H1 (cell line): Measurements from ENCODE around the gene GTF2IRD1. TPM values are rescaled to one million over a fixed set of nuclear protein-coding genes. Genes with fewer than 3 reads are reported as not detected.

Source experiments
- CTCF ChIA-PET: fragments of 300-600 bp; sonication (Branson Sonifier 250); formaldehyde crosslinking; loops from one replicate; lab custom pipeline; 2021; ENCODE audit not compliant: partially characterized antibody; lab: Charles Lee
- POLR2A ChIA-PET: fragments of 300-600 bp; sonication (Branson Sonifier 250); formaldehyde crosslinking; loops from one replicate; lab custom pipeline; 2021; ENCODE audit warnings: inconsistent platforms; ENCODE audit not compliant: partially characterized antibody; lab: Charles Lee
- DNase-seq, 2 experiments: peaks; one replicate each; pipeline versions ENCODE4 v3.0.0 to v3.0.0-alpha.2; 2010 to 2022; ENCODE audit warnings: low spot score in 2 of 2, low read depth in 1 of 2, mixed read lengths in 1 of 2
- FAIRE-seq: peaks from 2 replicates; lab custom pipeline; 2011; peaks lifted over from hg19 to GRCh38; lab: Jason Lieb, UNC
- H2AFZ ChIP-seq: 2 replicates; pipeline ENCODE4 v1.8.1; 2012; ENCODE audit warnings: low read length, inconsistent platforms
- H2AK5ac ChIP-seq: 2 replicates; pipeline ENCODE4 v1.6.1; 2013; ENCODE audit warnings: low read depth, low read length
- H2BK120ac ChIP-seq: replicated peaks from 2 replicates; pipeline ENCODE3; 2013; ENCODE audit warnings: low read depth, low read length, inconsistent platforms
- H2BK12ac ChIP-seq: 2 replicates; pipeline ENCODE4 v1.6.1; 2013; ENCODE audit warnings: low read depth, low read length
- H2BK15ac ChIP-seq: 2 replicates; pipeline ENCODE4 v1.6.1; 2013; ENCODE audit warnings: low read length
- H2BK20ac ChIP-seq: 2 replicates; pipeline ENCODE4 v1.6.1; 2013; ENCODE audit warnings: low read length
- H2BK5ac ChIP-seq: 2 replicates; pipeline ENCODE4 v1.6.1; 2013; ENCODE audit warnings: low read depth, low read length
- H3K14ac ChIP-seq: 2 replicates; pipeline ENCODE4 v1.6.1; 2013; ENCODE audit warnings: inconsistent platforms; ENCODE audit not compliant: insufficient read length
- H3K18ac ChIP-seq: 2 replicates; pipeline ENCODE4 v1.6.1; 2013; ENCODE audit warnings: low read length; ENCODE audit errors: extremely low read depth
- H3K23ac ChIP-seq: 2 replicates; pipeline ENCODE4 v1.6.1; 2013; ENCODE audit warnings: inconsistent platforms; ENCODE audit not compliant: insufficient read length
- H3K23me2 ChIP-seq: 2 replicates; pipeline ENCODE4 v1.6.1; 2013; ENCODE audit warnings: low read depth, low read length
- H3K27ac ChIP-seq: 2 replicates; pipeline ENCODE4 v1.6.1; 2011; ENCODE audit warnings: low read depth, low read length, inconsistent platforms
- H3K27me3 ChIP-seq, 4 experiments: replicated peaks in 1 of 4; 1 replicate in 1 of 4; 2 replicates in 3 of 4; pipeline versions ENCODE4 v1.6.1 to v1.8.1; 2011 to 2013; ENCODE audit warnings: low read length in 3 of 4, mild to moderate bottlenecking in 3 of 4, inconsistent platforms in 2 of 4, mixed read lengths in 2 of 4, moderate library complexity in 1 of 4; ENCODE audit not compliant: control insufficient read depth in 3 of 4, insufficient read depth in 3 of 4; ENCODE audit errors: extremely low read depth in 1 of 4
- H3K36me3 ChIP-seq, 4 experiments: 2 replicates each; pipeline versions ENCODE4 v1.6.1 to v1.8.1; 2011 to 2013; ENCODE audit warnings: mild to moderate bottlenecking in 4 of 4, low read length in 3 of 4, moderate library complexity in 2 of 4, control low read depth in 1 of 4, inconsistent platforms in 1 of 4; ENCODE audit not compliant: insufficient read depth in 4 of 4, control insufficient read depth in 2 of 4
- H3K4ac ChIP-seq: replicated peaks from 2 replicates; pipeline ENCODE3; 2013; ENCODE audit warnings: low read length, low read depth, mixed read lengths, inconsistent platforms; ENCODE audit not compliant: insufficient read length
- H3K4me1 ChIP-seq, 4 experiments: replicated peaks in 1 of 4; 1 replicate in 1 of 4; 2 replicates in 3 of 4; pipeline versions ENCODE4 v1.6.1 to v1.8.1; 2011 to 2013; ENCODE audit warnings: low read length in 3 of 4, inconsistent platforms in 2 of 4, mixed read lengths in 1 of 4; ENCODE audit not compliant: insufficient read depth in 4 of 4, control insufficient read depth in 3 of 4
- H3K4me2 ChIP-seq, 2 experiments: 2 replicates each; pipeline versions ENCODE4 v1.6.1 to v1.8.1; 2011 to 2013; ENCODE audit warnings: low read depth in 2 of 2, low read length in 2 of 2, control low read depth in 1 of 2, inconsistent platforms in 1 of 2, mild to moderate bottlenecking in 1 of 2; ENCODE audit not compliant: insufficient read depth in 1 of 2
- H3K4me3 ChIP-seq, 4 experiments: fragments of 200-600, 300-600 bp in 1 of 4; sonication (generic), shearing (Covaris generic), sonication (Bioruptor Twin) in 1 of 4; 2 replicates each; pipeline versions ENCODE4 v1.5.1 to v1.8.1; 2011 to 2016; ENCODE audit warnings: low read length in 4 of 4, low read depth in 3 of 4, control low read depth in 2 of 4, inconsistent platforms in 2 of 4, mild to moderate bottlenecking in 2 of 4, mixed read lengths in 1 of 4, moderate library complexity in 1 of 4; ENCODE audit not compliant: insufficient read depth in 2 of 4; ENCODE audit errors: extremely low read depth in 1 of 4
- H3K56ac ChIP-seq: replicated peaks from 2 replicates; pipeline ENCODE3; 2013; ENCODE audit warnings: low read depth, mild to moderate bottlenecking, mixed read lengths, low read length, inconsistent platforms; ENCODE audit not compliant: insufficient read length
- H3K79me1 ChIP-seq: 2 replicates; pipeline ENCODE4 v1.6.1; 2013; ENCODE audit warnings: low read depth, low read length, control low read depth
- H3K79me2 ChIP-seq, 2 experiments: 2 replicates each; pipeline versions ENCODE4 v1.6.1 to v1.8.1; 2012 to 2013; ENCODE audit warnings: low read length in 2 of 2, mild to moderate bottlenecking in 2 of 2, inconsistent platforms in 1 of 2; ENCODE audit not compliant: insufficient read depth in 2 of 2, control insufficient read depth in 1 of 2
- H3K9ac ChIP-seq, 4 experiments: replicated peaks in 1 of 4; 1 replicate in 1 of 4; 2 replicates in 3 of 4; pipeline versions ENCODE4 v1.6.1 to v1.8.1; 2011 to 2013; ENCODE audit warnings: low read depth in 3 of 4, low read length in 3 of 4, control low read depth in 2 of 4, mild to moderate bottlenecking in 2 of 4, moderate library complexity in 2 of 4, inconsistent platforms in 1 of 4; ENCODE audit errors: extremely low read depth in 1 of 4
- H3K9me3 ChIP-seq, 2 experiments: 2 replicates each; pipeline versions ENCODE4 v1.6.1 to v1.8.1; 2012 to 2013; ENCODE audit warnings: mild to moderate bottlenecking in 2 of 2, moderate library complexity in 2 of 2, control low read depth in 1 of 2, inconsistent platforms in 1 of 2, low read depth in 1 of 2, low read length in 1 of 2, mixed read lengths in 1 of 2; ENCODE audit not compliant: insufficient read depth in 2 of 2
- H4K20me1 ChIP-seq, 2 experiments: replicated peaks in 1 of 2; 2 replicates each; pipeline versions ENCODE3 to v1.8.1; 2011 to 2013; ENCODE audit warnings: inconsistent platforms in 2 of 2, low read length in 2 of 2, mild to moderate bottlenecking in 1 of 2; ENCODE audit not compliant: insufficient read depth in 2 of 2, control insufficient read depth in 1 of 2
- H4K5ac ChIP-seq: 2 replicates; pipeline ENCODE4 v1.6.1; 2013; ENCODE audit warnings: low read length, low read depth, mixed read lengths, inconsistent platforms; ENCODE audit not compliant: insufficient read length
- H4K8ac ChIP-seq: 2 replicates; pipeline ENCODE4 v1.8.0; 2013; ENCODE audit warnings: mild to moderate bottlenecking, moderate library complexity, low read length, inconsistent platforms; ENCODE audit not compliant: insufficient read depth; ENCODE audit errors: extremely low read depth
- H4K91ac ChIP-seq: replicated peaks from 2 replicates; pipeline ENCODE3; 2013; ENCODE audit warnings: low read length, mixed read lengths, inconsistent platforms; ENCODE audit not compliant: insufficient read length
- BACH1 ChIP-seq: IDR thresholded peaks from 2 replicates; pipeline ENCODE4 v1.6.1; 2012; ENCODE audit warnings: low read length, improper control_type of control experiment
- EP300 ChIP-seq, 2 experiments: IDR thresholded peaks; 1 replicate in 1 of 2; 2 replicates in 1 of 2; pipeline ENCODE4 v1.6.1; 2011 to 2012; ENCODE audit warnings: low read depth in 2 of 2, low read length in 2 of 2, mild to moderate bottlenecking in 2 of 2, borderline replicate concordance in 1 of 2, inconsistent platforms in 1 of 2, moderate library complexity in 1 of 2
- EZH2 ChIP-seq: fragments of 200-600 bp; sonication (generic); IDR thresholded peaks from 2 replicates; pipeline ENCODE4 v1.7.1; 2012; ENCODE audit warnings: low read depth, mild to moderate bottlenecking, moderate library complexity, low read length, inconsistent platforms; ENCODE audit not compliant: severe bottlenecking
- GABPA ChIP-seq: IDR thresholded peaks from 2 replicates; pipeline ENCODE4 v1.6.1; 2011; ENCODE audit warnings: mild to moderate bottlenecking, low read length, moderate library complexity, borderline replicate concordance; ENCODE audit not compliant: insufficient read depth
- GTF2F1 ChIP-seq: IDR thresholded peaks from 2 replicates; pipeline ENCODE4 v1.6.1; 2012; ENCODE audit warnings: low read depth, low read length, improper control_type of control experiment, borderline replicate concordance
- KDM4A ChIP-seq: IDR thresholded peaks from one replicate; pipeline ENCODE4 v1.7.1; 2012; ENCODE audit warnings: low read depth, mild to moderate bottlenecking, moderate library complexity, low read length, inconsistent platforms; ENCODE audit not compliant: severe bottlenecking
- NANOG ChIP-seq: IDR thresholded peaks from 2 replicates; pipeline ENCODE4 v1.6.1; 2011; ENCODE audit warnings: low read length, low read depth, mild to moderate bottlenecking, inconsistent platforms; ENCODE audit not compliant: insufficient read depth, poor library complexity, severe bottlenecking
- RAD21 ChIP-seq, 2 experiments: IDR thresholded peaks in 1 of 2; conservative IDR thresholded peaks in 1 of 2; 2 replicates each; pipeline ENCODE4 v1.6.1; 2011; ENCODE audit warnings: low read depth in 2 of 2, low read length in 2 of 2, improper control_type of control experiment in 1 of 2, inconsistent platforms in 1 of 2, mild to moderate bottlenecking in 1 of 2, moderate library complexity in 1 of 2
- SUZ12 ChIP-seq: fragments of 200-600 bp; sonication (generic); IDR thresholded peaks from 2 replicates; pipeline ENCODE4 v1.6.1; 2012; ENCODE audit warnings: mild to moderate bottlenecking, inconsistent platforms, low read length, moderate library complexity, mixed read lengths
- YY1 ChIP-seq: IDR thresholded peaks from 2 replicates; pipeline ENCODE4 v1.6.1; 2011; ENCODE audit warnings: low read depth, mild to moderate bottlenecking, low read length
- WGBS, 2 experiments: shearing (Covaris generic) in 1 of 2; methylation state at CpG; one replicate each; pipeline versions ENCODE4 v1.1.6 to v1.1.7; 2013 to 2015; ENCODE audit warnings: low lambda C conversion rate in 2 of 2, mixed read lengths in 2 of 2, inconsistent platforms in 1 of 2, low coverage in 1 of 2, missing lambda C conversion rate in 1 of 2; ENCODE audit not compliant: insufficient replicate concordance in 2 of 2, insufficient coverage in 1 of 2, insufficient read length in 1 of 2; ENCODE audit errors: extremely low coverage in 1 of 2, missing lambda C conversion rate in 1 of 2; 5-methylcytosine and 5-hydroxymethylcytosine counted together
- polyA plus RNA-seq, 7 experiments: library from polyadenylated mRNA; depleted of rRNA in 3 of 7; stranded (reverse) in 5 of 7; unstranded in 2 of 7; fragments of >200 nt in 5 of 7; fragments of 200-250 nt in 2 of 7; gene quantifications; 1 replicate in 5 of 7; 2 replicates in 1 of 7; 4 replicates in 1 of 7; pipeline versions ENCODE4 v1.2.1 to v1.2.3, GENCODE V29; 2011 to 2013; ENCODE audit warnings: missing spikeins in 2 of 7, mixed read lengths in 2 of 7
- total RNA-seq: library from RNA; stranded (reverse); fragmentation: NEBNext Ultra II Directional; extraction: Animal tissue kit (Norgen Biotek cat#: 25700); gene quantifications from 2 replicates; pipeline ENCODE4 v1.2.1, GENCODE V29; 2021
- TF ChIP-seq, protein P1 (sequence below): IDR thresholded peaks from 2 replicates; pipeline ENCODE4 v1.6.1; 2011; ENCODE audit warnings: low read depth, mild to moderate bottlenecking, low read length; ENCODE audit not compliant: insufficient read depth

The GTF2IRD1 gene
- total and polyA plus RNA-seq, 2 of the 8 experiments (the other 6 are each of a cell fraction or from before 2014, with no cell fraction given) = 27.4 to 45.4 TPM

DNA sequence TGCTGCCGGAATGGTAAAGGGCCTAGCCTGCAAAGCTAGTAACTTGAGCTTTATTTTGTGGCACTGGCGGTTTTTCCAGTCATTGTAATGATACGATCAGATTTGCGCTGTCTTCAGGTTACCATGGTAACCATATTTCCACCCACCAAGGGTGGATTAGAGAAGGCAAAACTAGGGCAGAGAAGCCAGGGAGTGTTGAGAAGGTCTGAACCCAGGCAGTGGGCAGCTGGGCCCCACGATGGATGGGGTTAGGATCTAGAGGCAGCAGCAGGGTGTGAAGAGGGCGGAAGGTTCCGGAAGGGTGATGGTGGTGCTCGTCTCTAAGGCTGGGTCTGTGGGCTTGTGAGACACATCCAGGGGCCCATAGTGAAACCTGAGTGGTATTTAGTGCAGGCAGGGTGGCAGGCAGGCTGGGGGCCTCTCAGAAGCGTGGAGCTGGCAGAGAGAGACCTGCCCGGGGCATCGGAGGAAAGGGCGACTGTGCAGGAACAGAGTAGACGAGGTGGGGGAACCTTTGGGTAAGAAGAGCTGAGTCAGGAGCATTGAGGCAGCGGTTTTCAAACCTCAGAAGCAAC is 115.9 kb downstream of the GTF2IRD1 start:
- Histone ChIP-seq H4K91ac (no peak overlapping the region), H4K5ac (no peak overlapping the region), H2BK12ac (no peak overlapping the region), H2AFZ (no peak overlapping the region), H4K20me1 (peaks cover 0 to 1% of the 10 kb centered on the region in 2 experiments), H3K4me2 (no peak overlapping the region), H2BK20ac (no peak overlapping the region), H3K23ac (no peak overlapping the region), H4K8ac (no peak overlapping the region), H3K79me1 (no peaks in the 10 kb centered on the region), H3K9me3 (no peaks in the 10 kb centered on the region), H3K4me1 (0 out of 7 replicates have a peak, but pooled peaks cover 0 to 5% (median 0%) of the 10 kb centered on the region in 4 experiments), H2AK5ac (no peak overlapping the region), H3K4ac (no peak overlapping the region), H3K23me2 (no peaks in the 10 kb centered on the region), H2BK120ac (no peak overlapping the region), H2BK15ac (no peak overlapping the region), H3K27me3 (no peaks in the 10 kb centered on the region), H3K27ac (no peak overlapping the region), H3K14ac (no peak overlapping the region), H3K9ac (no peak overlapping the region), H2BK5ac (no peak overlapping the region; the same call in 1 of the 2 replicates), H3K36me3 (peaks cover 0 to 7% (median 0%) of the 10 kb centered on the region in 4 experiments; a peak in 1 of 8 replicates), H3K56ac (no peak overlapping the region), H3K4me3 (no peak overlapping the region), H3K18ac (no peak overlapping the region), H3K79me2 (no peaks in the 10 kb centered on the region)
- FAIRE-seq = no peak
- DNase-seq = no peak
- ChIA-PET POLR2A (interaction anchor here (0.6 to 2.0 kb wide), 6 partner anchors 11 to 137 kb away, joined by 3 to 6 read pairs (median 3); no protein-coding TSS in a partner anchor), CTCF (interaction anchor here (0.6 to 6.4 kb wide), 9 partner anchors 12 to 164 kb away, joined by 3 to 84 read pairs (median 3); no protein-coding TSS in a partner anchor)
- WGBS, 2 experiments = 90% methylated on average over 14 of the region's 14 CpGs; no CpG with 5 or more reads in 1 of the 2 experiments
- TF ChIP-seq, protein P1, sequence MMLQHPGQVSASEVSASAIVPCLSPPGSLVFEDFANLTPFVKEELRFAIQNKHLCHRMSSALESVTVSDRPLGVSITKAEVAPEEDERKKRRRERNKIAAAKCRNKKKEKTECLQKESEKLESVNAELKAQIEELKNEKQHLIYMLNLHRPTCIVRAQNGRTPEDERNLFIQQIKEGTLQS = no peak
- no peak for TF ChIP-seq SUZ12
- TF ChIP-seq RAD21 (IDR thresholded peaks at IDR 0.05 in 1 of 2, conservative IDR thresholded peaks at IDR 0.05 in 1 of 2; ENCODE audit: low read depth in 2 of 2, low read length in 2 of 2) = no peak
- TF ChIP-seq BACH1 = no peak
- no peak for TF ChIP-seq EP300 (IDR thresholded peaks at IDR 0.05; ENCODE audit: borderline replicate concordance in 1 of 2, low read depth in 2 of 2, low read length in 2 of 2)
- TF ChIP-seq YY1 = no peak
- TF ChIP-seq KDM4A = no peak
- TF ChIP-seq GABPA = no peak
- TF ChIP-seq EZH2 = no peak
- no peak for TF ChIP-seq GTF2F1
- TF ChIP-seq NANOG = no peak
